Uterus (tissue), 4 donors: ENCODE measurements around the gene IGSF11. TPM values are rescaled to one million over a fixed set of nuclear protein-coding genes. Genes with fewer than 3 reads are reported as not detected.
"Not testable (repeated sequence)": the region's sequence is repeated elsewhere in the genome, so short reads cannot be mapped to it uniquely, and the experiment has no call there.

Source experiments
- DNase-seq, 2 donors: peaks; one replicate each; pipeline ENCODE4 v3.0.0-alpha.2; 2019 to 2020
- H3K27ac ChIP-seq, 2 donors: fragments of 200-600 bp; sonication (generic); 1 replicate in 1 of 2; 2 replicates in 1 of 2; pipeline ENCODE4 v1.5.1; 2016 to 2018
- H3K27me3 ChIP-seq, 2 donors: fragments of 200-600 bp; sonication (generic); one replicate each; pipeline ENCODE4 v1.5.1; 2018 to 2019; ENCODE audit warnings: control low read depth in 1 of 2
- H3K36me3 ChIP-seq, 2 donors: fragments of 200-600 bp; sonication (generic); one replicate each; pipeline ENCODE4 v1.5.1; 2019; ENCODE audit warnings: control low read depth in 1 of 2
- H3K4me1 ChIP-seq, 2 donors: fragments of 200-600 bp; sonication (generic); one replicate each; pipeline ENCODE4 v1.5.1; 2018 to 2019; ENCODE audit warnings: control low read depth in 1 of 2
- H3K4me3 ChIP-seq, 2 donors: fragments of 200-600 bp; sonication (generic); 1 replicate in 1 of 2; 2 replicates in 1 of 2; pipeline ENCODE4 v1.5.1; 2018 to 2019; ENCODE audit warnings: mild to moderate bottlenecking in 1 of 2
- H3K9me3 ChIP-seq, 2 donors: fragments of 200-600 bp; sonication (generic); one replicate each; pipeline ENCODE4 v1.5.1; 2019; ENCODE audit warnings: control low read depth in 1 of 2
- CTCF ChIP-seq, 4 experiments: fragments of 200-600 bp in 2 of 4; fragments of 450-650 bp in 2 of 4; sonication (generic) in 2 of 4; IDR thresholded peaks; one replicate each; pipeline ENCODE4 v1.5.1; 2016 to 2019; ENCODE audit warnings: antibody characterized with exemption in 4 of 4, mild to moderate bottlenecking in 2 of 4, moderate library complexity in 1 of 4
- POLR2A ChIP-seq, 2 donors: fragments of 450-650 bp; IDR thresholded peaks; one replicate each; pipeline ENCODE4 v1.6.1; 2016; ENCODE audit warnings: antibody characterized with exemption in 2 of 2, mild to moderate bottlenecking in 1 of 2, moderate library complexity in 1 of 2
- intact Hi-C: fragments of 100-400 bp; cut with DNase I; formaldehyde crosslinking; loops from one replicate; pipeline ENCODE4 v1.15.1; 2023; ENCODE audit warnings: low total_unique reads
- total RNA-seq, 4 donors: library from RNA; depleted of rRNA in 3 of 4; stranded (reverse); fragments of >200 nt in 3 of 4; gene quantifications; one replicate each; pipeline versions ENCODE4 v1.1.0 to v1.2.4, GENCODE V29; 2014 to 2023
- donor health status: DM: yes; HTN: yes; CAD: no.

Gene IGSF11
- total RNA-seq, 4 donors from 2014 or later, result 1.2 to 4.4 TPM; not detected in 2

GRCh38 chr3:118981494-118982134 is 53.0 kb downstream of the IGSF11 start:
- Histone ChIP-seq H3K4me3 (no peak overlapping the region), H3K36me3 (no peaks in the 10 kb centered on the region), H3K9me3 (no peaks in the 10 kb centered on the region), H3K27me3 (no peaks in the 10 kb centered on the region), H3K27ac (no peak overlapping the region), H3K4me1 (no peaks in the 10 kb centered on the region)
- TF ChIP-seq POLR2A (IDR thresholded peaks at IDR 0.05) (no peak), CTCF (IDR thresholded peaks at IDR 0.05) (no peak)
- intact Hi-C loops, result no loop called here
- no peak for DNase-seq

GRCh38 chr3:118980832-118981231 is 53.8 kb downstream of the IGSF11 start:
- Histone ChIP-seq H3K36me3 (no peaks in the 10 kb centered on the region), H3K9me3 (no peaks in the 10 kb centered on the region), H3K27ac (no peak overlapping the region), H3K4me3 (no peak overlapping the region), H3K27me3 (no peaks in the 10 kb centered on the region), H3K4me1 (no peaks in the 10 kb centered on the region)
- TF ChIP-seq CTCF (IDR thresholded peaks at IDR 0.05), result no peak
- no peak for TF ChIP-seq POLR2A (IDR thresholded peaks at IDR 0.05)
- no peak for DNase-seq
- intact Hi-C loops, result no loop called here

GRCh38 chr3:118978393-118978758 is 56.3 kb downstream of the IGSF11 start:
- no peak for TF ChIP-seq CTCF (IDR thresholded peaks at IDR 0.05)
- no peak for TF ChIP-seq POLR2A (IDR thresholded peaks at IDR 0.05)
- intact Hi-C loops, result no loop called here
- no peaks in the 10 kb centered on the region for H3K27me3 ChIP-seq
- H3K27ac ChIP-seq, result no peak overlapping the region
- DNase-seq, result no peak
- H3K36me3 ChIP-seq, result no peaks in the 10 kb centered on the region
- H3K9me3 ChIP-seq, result no peaks in the 10 kb centered on the region
- H3K4me1 ChIP-seq, result no peaks in the 10 kb centered on the region
- H3K4me3 ChIP-seq, result no peak overlapping the region

DNA sequence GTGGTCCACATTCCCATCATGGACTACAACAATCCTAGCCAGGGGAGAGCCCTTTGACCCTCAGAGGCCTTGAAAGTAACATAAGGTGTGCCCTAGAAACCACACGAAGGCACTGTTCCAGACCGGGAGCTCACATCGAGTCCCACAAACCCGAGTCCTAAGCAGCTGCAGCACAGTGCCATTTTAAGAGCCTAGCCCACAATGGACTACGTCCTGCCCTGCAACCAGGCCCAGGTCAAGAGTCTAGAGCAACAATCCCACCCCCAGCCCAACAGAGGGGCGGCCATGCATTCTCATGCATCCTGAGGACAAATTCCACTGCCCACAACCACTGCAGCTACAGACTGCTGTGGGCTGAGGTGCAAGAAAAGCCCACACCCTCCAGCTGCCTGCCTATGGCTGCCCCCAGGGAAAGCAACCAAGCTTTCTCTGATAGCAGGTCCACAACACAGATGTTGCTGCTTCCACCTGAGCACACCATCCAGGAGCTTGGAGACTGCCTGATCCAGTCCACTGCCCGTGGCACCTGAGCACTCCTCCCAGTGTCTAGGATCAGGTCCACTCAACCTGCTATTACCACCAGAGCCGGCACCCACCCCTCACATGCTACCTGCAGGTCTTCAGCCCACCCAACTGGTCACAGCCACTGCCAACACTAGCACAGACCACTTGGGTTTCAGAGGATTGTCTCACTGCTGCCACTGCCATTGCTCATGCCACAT is 56.8 kb downstream of the IGSF11 start:
- no peak for TF ChIP-seq POLR2A (IDR thresholded peaks at IDR 0.05)
- TF ChIP-seq CTCF (IDR thresholded peaks at IDR 0.05), result no peak
- intact Hi-C loops, result no loop called here
- Histone ChIP-seq H3K27me3 (no peaks in the 10 kb centered on the region), H3K36me3 (no peaks in the 10 kb centered on the region), H3K4me3 (no peak overlapping the region), H3K9me3 (no peaks in the 10 kb centered on the region), H3K27ac (no peak overlapping the region), H3K4me1 (no peaks in the 10 kb centered on the region)
- DNase-seq, result no peak

- Histone ChIP-seq H3K4me1 (no peaks in the 10 kb centered on the region), H3K36me3 (no peaks in the 10 kb centered on the region), H3K4me3 (no peak overlapping the region), H3K27me3 (no peaks in the 10 kb centered on the region), H3K9me3 (no peaks in the 10 kb centered on the region), H3K27ac (no peak overlapping the region)
- DNase-seq, result no peak
- TF ChIP-seq CTCF (IDR thresholded peaks at IDR 0.05) (no peak), POLR2A (IDR thresholded peaks at IDR 0.05) (no peak)
- intact Hi-C loops, result no loop called here
These were observed 57.5 kb downstream of the IGSF11 start for GRCh38 chr3:118977118-118977517.

DNA sequence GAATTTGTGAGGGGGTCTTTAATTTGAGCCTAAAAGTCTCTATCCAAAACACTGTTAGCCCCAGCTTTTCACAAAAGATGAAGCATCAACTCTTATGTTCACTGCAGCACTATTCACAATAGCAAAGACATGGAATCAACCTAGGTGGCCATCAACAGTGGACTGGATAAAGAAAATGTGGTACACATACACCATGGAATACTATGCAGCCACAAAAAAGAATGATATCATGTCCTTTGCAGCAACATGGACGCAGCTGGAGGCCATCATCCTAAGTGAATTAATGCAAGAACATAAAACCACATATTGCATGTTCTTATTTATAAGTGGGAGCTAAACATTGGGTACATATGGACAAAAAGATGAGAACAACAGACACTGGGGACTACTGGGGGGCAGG is 59.2 kb downstream of the IGSF11 start:
- H3K27ac ChIP-seq, H3K4me3 ChIP-seq, H3K4me1 ChIP-seq, H3K9me3 ChIP-seq, H3K36me3 ChIP-seq, H3K27me3 ChIP-seq, DNase-seq, intact Hi-C loops: not testable (repeated sequence)
